A673 (cell line): ENCODE measurements around the gene GABRG3. TPM values are rescaled to one million over a fixed set of nuclear protein-coding genes. Genes with fewer than 3 reads are reported as not detected.

Experiments
- BruUV-seq: library from RNA; stranded (reverse); fragments of 400-500 nt; replicated peaks from 2 replicates; lab custom pipeline; 2021; lab: Mats Ljungman, UMichigan
- CTCF ChIA-PET: fragments of 300-600 bp; sonication (Branson Sonifier 250); formaldehyde crosslinking; loops from one replicate; lab custom pipeline; 2022; ENCODE audit warnings: antibody characterized with exemption; lab: Charles Lee
- POLR2A ChIA-PET: fragments of 300-600 bp; sonication (Branson Sonifier 250); formaldehyde crosslinking; loops from one replicate; lab custom pipeline; 2022; ENCODE audit warnings: antibody characterized with exemption; ENCODE audit not compliant: low non-redundant PET; lab: Charles Lee
- DNase-seq: peaks from one replicate; pipeline ENCODE4 v3.0.0-alpha.2; 2015; ENCODE audit warnings: low spot score
- H3K27ac ChIP-seq: fragments of 200-600 bp; sonication (generic); 2 replicates; pipeline ENCODE4 v1.5.1; 2016; ENCODE audit warnings: mixed run types, low read depth, mild to moderate bottlenecking, mixed read lengths, antibody characterized with exemption, low read length; ENCODE audit not compliant: poor library complexity, severe bottlenecking
- H3K27me3 ChIP-seq: fragments of 200-600 bp; sonication (generic); replicated peaks from 2 replicates; pipeline ENCODE4 v1.6.1; 2017; ENCODE audit warnings: mixed run types, low read depth, mild to moderate bottlenecking, mixed read lengths, antibody characterized with exemption, low read length; ENCODE audit not compliant: insufficient read depth, poor library complexity
- H3K36me3 ChIP-seq: fragments of 200-600 bp; sonication (generic); 2 replicates; pipeline ENCODE4 v1.6.1; 2016; ENCODE audit warnings: mixed run types, mild to moderate bottlenecking, mixed read lengths, antibody characterized with exemption, low read length; ENCODE audit not compliant: insufficient read depth, poor library complexity, severe bottlenecking
- H3K4me1 ChIP-seq: fragments of 200-600 bp; sonication (generic); 2 replicates; pipeline ENCODE4 v1.6.1; 2017; ENCODE audit warnings: mixed run types, mild to moderate bottlenecking, mixed read lengths, antibody characterized with exemption, low read length; ENCODE audit not compliant: insufficient read depth, poor library complexity, severe bottlenecking
- H3K4me3 ChIP-seq: fragments of 200-600 bp; sonication (generic); 2 replicates; pipeline ENCODE4 v1.5.1; 2016; ENCODE audit warnings: low read depth, mixed run types, mild to moderate bottlenecking, mixed read lengths, low read length; ENCODE audit not compliant: poor library complexity, severe bottlenecking
- H3K9me3 ChIP-seq: fragments of 200-600 bp; sonication (generic); 2 replicates; pipeline ENCODE4 v1.6.1; 2016; ENCODE audit warnings: mixed run types, low read depth, mild to moderate bottlenecking, mixed read lengths, antibody characterized with exemption, low read length; ENCODE audit not compliant: poor library complexity, severe bottlenecking
- CTCF ChIP-seq: fragments of 300-800, 200-600 bp; sonication (generic); conservative IDR thresholded peaks from 2 replicates; pipeline ENCODE4 v1.5.1; 2017; ENCODE audit warnings: low read depth, mild to moderate bottlenecking, antibody characterized with exemption, low read length, moderate library complexity, mixed read lengths
- EZH2 ChIP-seq: fragments of 200-600 bp; sonication (generic); IDR thresholded peaks from 2 replicates; pipeline ENCODE4 v1.6.1; 2017; ENCODE audit warnings: borderline replicate concordance, low read depth, mild to moderate bottlenecking, mixed read lengths, antibody characterized with exemption, low read length; ENCODE audit not compliant: poor library complexity, severe bottlenecking
- intact Hi-C: fragments of 100-400 bp; cut with micrococcal nuclease; formaldehyde crosslinking; loops from one replicate; pipeline ENCODE4 v1.10.0; 2022; ENCODE audit not compliant: unreplicated experiment
- total RNA-seq: library from RNA; stranded (reverse); gene quantifications from 2 replicates; pipeline ENCODE4 v1.2.3, GENCODE V29; 2021

GABRG3 gene
- total RNA-seq, 1 experiment from 2014 or later, result not detected

- Histone ChIP-seq H3K36me3 (no peaks in the 10 kb centered on the region), H3K4me3 (no peak overlapping the region), H3K9me3 (peaks cover 45% of the 10 kb centered on the region), H3K27me3 (no peaks in the 10 kb centered on the region), H3K27ac (no peak overlapping the region), H3K4me1 (no peaks in the 10 kb centered on the region)
- intact Hi-C loops, result no loop called here
- ChIA-PET POLR2A (no interaction called here), CTCF (no interaction called here)
- no peak for DNase-seq
- BruUV-seq, result no TSS peak
- TF ChIP-seq EZH2 (no peak), CTCF (no peak)
Observed at GRCh38 chr15:27111323-27111722, 140.3 kb downstream of the GABRG3 start.

- Histone ChIP-seq H3K4me1 (no peaks in the 10 kb centered on the region), H3K27ac (no peak overlapping the region), H3K9me3 (peaks cover 41% of the 10 kb centered on the region), H3K4me3 (no peak overlapping the region), H3K27me3 (no peaks in the 10 kb centered on the region), H3K36me3 (no peaks in the 10 kb centered on the region)
- no TSS peak for BruUV-seq
- intact Hi-C loops, result no loop called here
- CTCF ChIA-PET, result no interaction called here
- no peak for TF ChIP-seq CTCF
- TF ChIP-seq EZH2, result no peak
- POLR2A ChIA-PET, result no interaction called here
- no peak for DNase-seq
Observed at GRCh38 chr15:27114473-27114872, 143.5 kb downstream of the GABRG3 start.

DNA sequence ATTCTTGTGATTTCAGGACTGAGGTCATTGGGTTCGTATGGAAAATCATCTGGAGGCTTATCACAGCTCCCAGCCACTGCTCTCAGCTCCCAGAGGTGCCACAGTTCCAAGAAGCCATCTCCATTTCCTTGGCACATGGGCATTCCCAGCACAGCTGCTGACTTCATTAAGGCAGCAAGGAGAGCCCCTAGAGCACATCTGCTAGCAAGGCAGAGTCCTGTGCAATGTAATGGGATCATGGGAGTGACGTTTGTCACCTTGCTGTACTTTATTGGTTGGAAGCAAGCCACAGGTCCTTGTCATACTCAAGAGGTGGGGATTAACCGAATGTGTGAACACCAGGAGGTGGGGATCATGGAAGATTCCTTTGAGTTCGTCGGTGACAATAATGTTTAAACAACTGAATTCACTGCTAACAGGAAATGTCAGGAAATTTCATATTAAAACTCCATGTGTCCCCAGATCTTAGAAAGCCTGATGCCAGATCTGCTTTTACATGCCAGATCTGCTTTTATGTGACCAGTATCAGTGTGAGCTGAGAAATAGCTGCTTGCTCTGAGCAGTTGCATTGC, 148.8 kb downstream of the GABRG3 start:
- Histone ChIP-seq H3K9me3 (peaks cover 59% of the 10 kb centered on the region), H3K4me1 (no peaks in the 10 kb centered on the region), H3K4me3 (no peak overlapping the region), H3K27me3 (no peaks in the 10 kb centered on the region), H3K36me3 (no peaks in the 10 kb centered on the region), H3K27ac (no peak overlapping the region)
- DNase-seq, result no peak
- CTCF ChIA-PET, result no interaction called here
- intact Hi-C loops, result no loop called here
- POLR2A ChIA-PET, result no interaction called here
- no TSS peak for BruUV-seq
- TF ChIP-seq CTCF (no peak), EZH2 (no peak)
